HepG2 (cell line): ENCODE data around the gene OPRL1. TPM values are rescaled to one million over a fixed set of nuclear protein-coding genes. Genes with fewer than 3 reads are reported as not detected.

Experiments
- ARID2 ChIP-seq: sonication (generic); formaldehyde crosslinking; IDR thresholded peaks from 2 replicates; pipeline ENCODE4 v1.8.1; 2022; ENCODE audit warnings: mild to moderate bottlenecking, missing genetic modification reagents, borderline replicate concordance
- ELF1 ChIP-seq: sonication (generic); formaldehyde crosslinking; IDR thresholded peaks from 2 replicates; pipeline ENCODE4 v1.4.0; 2020; ENCODE audit warnings: missing genetic modification reagents
- FOXO4 ChIP-seq: sonication (generic); formaldehyde crosslinking; conservative IDR thresholded peaks from 2 replicates; pipeline ENCODE4 v1.8.1; 2023; ENCODE audit warnings: missing genetic modification reagents
- GLMP ChIP-seq: sonication (generic); formaldehyde crosslinking; IDR thresholded peaks from 2 replicates; pipeline ENCODE4 v1.9.0; 2021; ENCODE audit warnings: missing genetic modification reagents, mild to moderate bottlenecking, borderline replicate concordance
- GRHL1 ChIP-seq: sonication (generic); formaldehyde crosslinking; conservative IDR thresholded peaks from 2 replicates; pipeline ENCODE4 v1.8.0; 2022; ENCODE audit warnings: missing genetic modification reagents
- HIVEP1 ChIP-seq: sonication (generic); formaldehyde crosslinking; IDR thresholded peaks from 2 replicates; pipeline ENCODE4 v1.4.0; 2020; ENCODE audit warnings: mild to moderate bottlenecking, missing genetic modification reagents
- HNRNPUL1 ChIP-seq: fragments of 200-400 bp; formaldehyde crosslinking; IDR thresholded peaks from 2 replicates; pipeline ENCODE4 v1.6.1; 2017; ENCODE audit warnings: low read depth, mild to moderate bottlenecking, low read length, moderate library complexity
- NONO ChIP-seq, 2 experiments: fragments of 450-650 bp in 1 of 2; sonication (generic) in 1 of 2; formaldehyde crosslinking in 1 of 2; IDR thresholded peaks in 1 of 2; conservative IDR thresholded peaks in 1 of 2; 2 replicates each; pipeline versions ENCODE4 v1.6.1 to v1.8.0; 2017 to 2022; ENCODE audit warnings: mild to moderate bottlenecking in 1 of 2, missing genetic modification reagents in 1 of 2, moderate library complexity in 1 of 2
- PHF20 ChIP-seq: sonication (generic); formaldehyde crosslinking; IDR thresholded peaks from 2 replicates; pipeline ENCODE4 v1.5.0; 2020; ENCODE audit warnings: mild to moderate bottlenecking, missing genetic modification reagents
- RFX1 ChIP-seq: fragments of 450-650 bp; IDR thresholded peaks from 2 replicates; pipeline ENCODE4 v1.6.1; 2017
- RNF219 ChIP-seq: sonication (generic); formaldehyde crosslinking; IDR thresholded peaks from 2 replicates; pipeline ENCODE4 v1.5.0; 2020; ENCODE audit warnings: mild to moderate bottlenecking, missing genetic modification reagents
- THYN1 ChIP-seq: sonication (generic); formaldehyde crosslinking; IDR thresholded peaks from 2 replicates; pipeline ENCODE4 v1.8.1; 2023; ENCODE audit warnings: low read depth, mild to moderate bottlenecking, moderate library complexity, missing genetic modification reagents, borderline replicate concordance
- UBTF ChIP-seq: sonication (generic); formaldehyde crosslinking; IDR thresholded peaks from 2 replicates; pipeline ENCODE4 v1.4.0; 2020; ENCODE audit warnings: mild to moderate bottlenecking, missing genetic modification reagents
- YEATS2 ChIP-seq: sonication (generic); formaldehyde crosslinking; IDR thresholded peaks from 2 replicates; pipeline ENCODE4 v1.4.0; 2020; ENCODE audit warnings: missing genetic modification reagents, borderline replicate concordance
- ZBTB20 ChIP-seq: sonication (generic); formaldehyde crosslinking; IDR thresholded peaks from 2 replicates; pipeline ENCODE4 v1.8.1; 2023; ENCODE audit warnings: missing genetic modification reagents, low read depth, mild to moderate bottlenecking, borderline replicate concordance
- ZBTB21 ChIP-seq: sonication (generic); formaldehyde crosslinking; IDR thresholded peaks from 2 replicates; pipeline ENCODE4 v1.4.0; 2020; ENCODE audit warnings: missing genetic modification reagents
- ZFP62 ChIP-seq: sonication (generic); formaldehyde crosslinking; IDR thresholded peaks from 2 replicates; pipeline ENCODE4 v1.4.0; 2020; ENCODE audit warnings: missing genetic modification reagents
- ZNF138 ChIP-seq: sonication (generic); formaldehyde crosslinking; IDR thresholded peaks from 2 replicates; pipeline ENCODE4 v1.5.0; 2020; ENCODE audit warnings: mild to moderate bottlenecking, low read depth, missing genetic modification reagents
- ZNF720 ChIP-seq: sonication (generic); formaldehyde crosslinking; IDR thresholded peaks from 2 replicates; pipeline ENCODE4 v1.4.0; 2020; ENCODE audit warnings: missing genetic modification reagents
- polyA plus RNA-seq, 8 experiments: library from polyadenylated mRNA; depleted of rRNA in 3 of 8; stranded (reverse) in 7 of 8; unstranded in 1 of 8; fragments of >200 nt; fragmentation: Illumina TruSeq in 4 of 8; extraction: Trizol in 4 of 8; gene quantifications; 2 replicates each; pipeline versions ENCODE4 v1.2.1 to v1.2.3, GENCODE V29; 2011 to 2016; ENCODE audit warnings: low read depth in 4 of 8, missing spikeins in 1 of 8, mixed read lengths in 1 of 8; ENCODE audit not compliant: insufficient read depth in 1 of 8
- total RNA-seq, 5 experiments: library from RNA; depleted of rRNA; stranded (reverse); fragments of >200 nt; fragmentation: Illumina TruSeq; extraction: Trizol; gene quantifications; 2 replicates each; pipeline ENCODE4 v1.2.3, GENCODE V29; 2016; ENCODE audit warnings: low read depth in 1 of 5

OPRL1 gene
- total and polyA plus RNA-seq, 2 of the 13 experiments (the other 11 are each of a cell fraction or from before 2014, with no cell fraction given): 0.35 to 0.71 TPM

- TF ChIP-seq UBTF (CRISPR knock-in tag): no peak; the same call in 1 of the 2 replicates
- no peak for TF ChIP-seq FOXO4 (CRISPR knock-in tag)
- TF ChIP-seq GRHL1 (CRISPR knock-in tag): no peak
- no peak for TF ChIP-seq GLMP (CRISPR knock-in tag)
- no peak for TF ChIP-seq THYN1
- TF ChIP-seq HIVEP1 (CRISPR knock-in tag): peak; percentile 81
- TF ChIP-seq ZNF720: 0 out of 2 replicates have a peak, but pooled peaks have one; percentile 22
- no peak for TF ChIP-seq YEATS2 (CRISPR knock-in tag)
- TF ChIP-seq PHF20 (CRISPR knock-in tag): peak; percentile 37; the same call in 1 of the 2 replicates
- no peak for TF ChIP-seq HNRNPUL1
- TF ChIP-seq ELF1: peak; percentile 60
- no peak for TF ChIP-seq NONO (IDR thresholded peaks at IDR 0.05)
- TF ChIP-seq NONO (CRISPR knock-in tag; conservative IDR thresholded peaks at IDR 0.05): no peak; the same call in 1 of the 2 replicates
- peak; percentile 79; the same call in 1 of the 2 replicates for TF ChIP-seq ZBTB21 (CRISPR knock-in tag)
- no peak for TF ChIP-seq ZFP62
- no peak for TF ChIP-seq RFX1
- 0 out of 2 replicates have a peak, but pooled peaks have one; percentile 61 for TF ChIP-seq ZNF138 (CRISPR knock-in tag)
- 0 out of 2 replicates have a peak, but pooled peaks have one; percentile 22 for TF ChIP-seq ARID2
- no peak for TF ChIP-seq ZBTB20 (CRISPR knock-in tag)
- TF ChIP-seq RNF219 (CRISPR knock-in tag): no peak
Observed at GRCh38 chr20:64036346-64037198, 43.3 kb upstream of the OPRL1 start (continued).
